GM13976 (cell line): Measurements from ENCODE around the gene SLC39A11.

ENCODE experiments used
- DNase-seq: peaks from one replicate; pipeline ENCODE4 v3.0.0; 2012; ENCODE audit warnings: low spot score
- CTCF ChIP-seq: IDR thresholded peaks from 2 replicates; pipeline ENCODE4 v1.5.1; 2012; ENCODE audit warnings: borderline replicate concordance, mild to moderate bottlenecking; ENCODE audit not compliant: insufficient read depth; ENCODE audit errors: extremely low read depth, missing control alignments, control extremely low read depth
- in situ Hi-C: fragments of 300-500 bp; cut with MboI; formaldehyde crosslinking; loops from one replicate; pipeline ENCODE4 v1.12.0; 2022; ENCODE audit warnings: low sequenced_read_pairs, mixed read lengths, inconsistent platforms; ENCODE audit not compliant: unreplicated experiment

Gene SLC39A11

GRCh38 chr17:72619976-72620650 lies 472.4 kb downstream of the SLC39A11 start:
- in situ Hi-C loops = no loop called here

GRCh38 chr17:72618001-72618509 lies 474.4 kb downstream of the SLC39A11 start:
- DNase-seq = no peak
- in situ Hi-C loops = no loop called here
- TF ChIP-seq CTCF = no peak

More at GRCh38 chr17:72619976-72620650, 472.4 kb downstream of the SLC39A11 start:
- no peak for TF ChIP-seq CTCF
- DNase-seq = no peak

- no peak for DNase-seq
- in situ Hi-C loops = no loop called here
- no peak for TF ChIP-seq CTCF
Measured at GRCh38 chr17:72617557-72617956, 474.9 kb downstream of the SLC39A11 start.

- DNase-seq = no peak
- in situ Hi-C loops = no loop called here
- TF ChIP-seq CTCF = no peak
Measured at GRCh38 chr17:72616447-72616846, 476.0 kb downstream of the SLC39A11 start.

GRCh38 chr17:72615627-72615991 lies 476.9 kb downstream of the SLC39A11 start:
- no peak for DNase-seq
- in situ Hi-C loops = no loop called here
- TF ChIP-seq CTCF = no peak

- in situ Hi-C loops = no loop called here
- no peak for DNase-seq
- TF ChIP-seq CTCF = no peak
Measured at GRCh38 chr17:72614871-72615626, 477.4 kb downstream of the SLC39A11 start.
